ENCODE results near the gene DRD5. TPM values are rescaled to one million over a fixed set of nuclear protein-coding genes. Genes with fewer than 3 reads are reported as not detected.

DRD5 gene
- total and polyA plus RNA-seq, 10 of the 15 experiments (the other 5 are each of a cell fraction or from before 2014, with no cell fraction given) = not detected

GRCh38 chr4:9792381-9792780 is 10.9 kb downstream of the DRD5 start:
- Histone ChIP-seq H4K20me1 (ENCODE audit: control insufficient read depth, insufficient read depth) (no peaks in the 10 kb centered on the region), H3K79me2 (ENCODE audit: control insufficient read depth, insufficient read depth, low read length) (no peaks in the 10 kb centered on the region), H3K9ac (ENCODE audit: control insufficient read depth, insufficient read depth, low read length) (no peak overlapping the region), H3K27ac (ENCODE audit: control insufficient read depth, insufficient read depth) (no peak overlapping the region), H3K4me2 (ENCODE audit: control insufficient read depth, insufficient read depth) (no peak overlapping the region), H3K4me1 (ENCODE audit: control insufficient read depth, insufficient read depth, low read length) (no peaks in the 10 kb centered on the region), H3K36me3 (ENCODE audit: control insufficient read depth in 2 of 2, insufficient read depth in 2 of 2, low read length in 1 of 2) (no peaks in the 10 kb centered on the region), H3K27me3 (replicated peaks in 1 of 2; ENCODE audit: control insufficient read depth in 2 of 2, insufficient read depth in 2 of 2, low read length in 1 of 2) (no peaks in the 10 kb centered on the region), H3K9me3 (replicated peaks; ENCODE audit: control insufficient read depth, insufficient read depth, low read length) (no peaks in the 10 kb centered on the region), H3K4me3 (no peak overlapping the region), H2AFZ (ENCODE audit: control insufficient read depth, low read depth, low read length) (no peak overlapping the region)
- intact Hi-C loops (cut with micrococcal nuclease; ENCODE audit: unreplicated experiment) = no loop called here
- POLR2A ChIA-PET = no interaction called here
- FAIRE-seq = no peak
- no peak for ATAC-seq
- RAD21 ChIA-PET (ENCODE audit: unreplicated experiment) = no interaction called here
- no peak for DNase-seq (ENCODE audit: low read depth, low spot score)
- SMC1A ChIA-PET (ENCODE audit: uncharacterized antibody, unreplicated experiment) = interaction anchor here (1.6 kb wide), 1 partner anchor 223 kb away, joined by 3 read pairs; no protein-coding TSS in a partner anchor
- in situ Hi-C loops (cut with MboI) = no loop called here
- WGBS (ENCODE audit: insufficient coverage, insufficient replicate concordance, low lambda C conversion rate, missing lambda C conversion rate) = 8% methylated on average over 3 of the region's 3 CpGs
- BruUV-seq (replicated peaks) = no TSS peak
- CTCF ChIA-PET = no interaction called here
- TF ChIP-seq SREBF1 (IDR thresholded peaks at IDR 0.05; ENCODE audit: low read length) (no peak), KDM1A (IDR thresholded peaks at IDR 0.05; ENCODE audit: borderline replicate concordance) (no peak), SKIL (IDR thresholded peaks at IDR 0.05; ENCODE audit: low read depth, poor library complexity, severe bottlenecking) (no peak), CREB1 (IDR thresholded peaks at IDR 0.05; ENCODE audit: low read depth) (no peak), SRF (IDR thresholded peaks at IDR 0.05; ENCODE audit: low read depth in 2 of 2, low read length in 2 of 2) (no peak), PKNOX1 (IDR thresholded peaks at IDR 0.05) (no peak), JUNB (IDR thresholded peaks at IDR 0.05) (no peak)
- TF ChIP-seq, protein P1, sequence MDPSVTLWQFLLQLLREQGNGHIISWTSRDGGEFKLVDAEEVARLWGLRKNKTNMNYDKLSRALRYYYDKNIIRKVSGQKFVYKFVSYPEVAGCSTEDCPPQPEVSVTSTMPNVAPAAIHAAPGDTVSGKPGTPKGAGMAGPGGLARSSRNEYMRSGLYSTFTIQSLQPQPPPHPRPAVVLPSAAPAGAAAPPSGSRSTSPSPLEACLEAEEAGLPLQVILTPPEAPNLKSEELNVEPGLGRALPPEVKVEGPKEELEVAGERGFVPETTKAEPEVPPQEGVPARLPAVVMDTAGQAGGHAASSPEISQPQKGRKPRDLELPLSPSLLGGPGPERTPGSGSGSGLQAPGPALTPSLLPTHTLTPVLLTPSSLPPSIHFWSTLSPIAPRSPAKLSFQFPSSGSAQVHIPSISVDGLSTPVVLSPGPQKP (IDR thresholded peaks at IDR 0.05; ENCODE audit: low read depth, low read length) = no peak
- TF ChIP-seq, protein P2, sequence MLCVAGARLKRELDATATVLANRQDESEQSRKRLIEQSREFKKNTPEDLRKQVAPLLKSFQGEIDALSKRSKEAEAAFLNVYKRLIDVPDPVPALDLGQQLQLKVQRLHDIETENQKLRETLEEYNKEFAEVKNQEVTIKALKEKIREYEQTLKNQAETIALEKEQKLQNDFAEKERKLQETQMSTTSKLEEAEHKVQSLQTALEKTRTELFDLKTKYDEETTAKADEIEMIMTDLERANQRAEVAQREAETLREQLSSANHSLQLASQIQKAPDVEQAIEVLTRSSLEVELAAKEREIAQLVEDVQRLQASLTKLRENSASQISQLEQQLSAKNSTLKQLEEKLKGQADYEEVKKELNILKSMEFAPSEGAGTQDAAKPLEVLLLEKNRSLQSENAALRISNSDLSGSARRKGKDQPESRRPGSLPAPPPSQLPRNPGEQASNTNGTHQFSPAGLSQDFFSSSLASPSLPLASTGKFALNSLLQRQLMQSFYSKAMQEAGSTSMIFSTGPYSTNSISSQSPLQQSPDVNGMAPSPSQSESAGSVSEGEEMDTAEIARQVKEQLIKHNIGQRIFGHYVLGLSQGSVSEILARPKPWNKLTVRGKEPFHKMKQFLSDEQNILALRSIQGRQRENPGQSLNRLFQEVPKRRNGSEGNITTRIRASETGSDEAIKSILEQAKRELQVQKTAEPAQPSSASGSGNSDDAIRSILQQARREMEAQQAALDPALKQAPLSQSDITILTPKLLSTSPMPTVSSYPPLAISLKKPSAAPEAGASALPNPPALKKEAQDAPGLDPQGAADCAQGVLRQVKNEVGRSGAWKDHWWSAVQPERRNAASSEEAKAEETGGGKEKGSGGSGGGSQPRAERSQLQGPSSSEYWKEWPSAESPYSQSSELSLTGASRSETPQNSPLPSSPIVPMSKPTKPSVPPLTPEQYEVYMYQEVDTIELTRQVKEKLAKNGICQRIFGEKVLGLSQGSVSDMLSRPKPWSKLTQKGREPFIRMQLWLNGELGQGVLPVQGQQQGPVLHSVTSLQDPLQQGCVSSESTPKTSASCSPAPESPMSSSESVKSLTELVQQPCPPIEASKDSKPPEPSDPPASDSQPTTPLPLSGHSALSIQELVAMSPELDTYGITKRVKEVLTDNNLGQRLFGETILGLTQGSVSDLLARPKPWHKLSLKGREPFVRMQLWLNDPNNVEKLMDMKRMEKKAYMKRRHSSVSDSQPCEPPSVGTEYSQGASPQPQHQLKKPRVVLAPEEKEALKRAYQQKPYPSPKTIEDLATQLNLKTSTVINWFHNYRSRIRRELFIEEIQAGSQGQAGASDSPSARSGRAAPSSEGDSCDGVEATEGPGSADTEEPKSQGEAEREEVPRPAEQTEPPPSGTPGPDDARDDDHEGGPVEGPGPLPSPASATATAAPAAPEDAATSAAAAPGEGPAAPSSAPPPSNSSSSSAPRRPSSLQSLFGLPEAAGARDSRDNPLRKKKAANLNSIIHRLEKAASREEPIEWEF (IDR thresholded peaks at IDR 0.05; ENCODE audit: insufficient replicate concordance, low read depth, low read length) = no peak
- TF ChIP-seq, protein P3, sequence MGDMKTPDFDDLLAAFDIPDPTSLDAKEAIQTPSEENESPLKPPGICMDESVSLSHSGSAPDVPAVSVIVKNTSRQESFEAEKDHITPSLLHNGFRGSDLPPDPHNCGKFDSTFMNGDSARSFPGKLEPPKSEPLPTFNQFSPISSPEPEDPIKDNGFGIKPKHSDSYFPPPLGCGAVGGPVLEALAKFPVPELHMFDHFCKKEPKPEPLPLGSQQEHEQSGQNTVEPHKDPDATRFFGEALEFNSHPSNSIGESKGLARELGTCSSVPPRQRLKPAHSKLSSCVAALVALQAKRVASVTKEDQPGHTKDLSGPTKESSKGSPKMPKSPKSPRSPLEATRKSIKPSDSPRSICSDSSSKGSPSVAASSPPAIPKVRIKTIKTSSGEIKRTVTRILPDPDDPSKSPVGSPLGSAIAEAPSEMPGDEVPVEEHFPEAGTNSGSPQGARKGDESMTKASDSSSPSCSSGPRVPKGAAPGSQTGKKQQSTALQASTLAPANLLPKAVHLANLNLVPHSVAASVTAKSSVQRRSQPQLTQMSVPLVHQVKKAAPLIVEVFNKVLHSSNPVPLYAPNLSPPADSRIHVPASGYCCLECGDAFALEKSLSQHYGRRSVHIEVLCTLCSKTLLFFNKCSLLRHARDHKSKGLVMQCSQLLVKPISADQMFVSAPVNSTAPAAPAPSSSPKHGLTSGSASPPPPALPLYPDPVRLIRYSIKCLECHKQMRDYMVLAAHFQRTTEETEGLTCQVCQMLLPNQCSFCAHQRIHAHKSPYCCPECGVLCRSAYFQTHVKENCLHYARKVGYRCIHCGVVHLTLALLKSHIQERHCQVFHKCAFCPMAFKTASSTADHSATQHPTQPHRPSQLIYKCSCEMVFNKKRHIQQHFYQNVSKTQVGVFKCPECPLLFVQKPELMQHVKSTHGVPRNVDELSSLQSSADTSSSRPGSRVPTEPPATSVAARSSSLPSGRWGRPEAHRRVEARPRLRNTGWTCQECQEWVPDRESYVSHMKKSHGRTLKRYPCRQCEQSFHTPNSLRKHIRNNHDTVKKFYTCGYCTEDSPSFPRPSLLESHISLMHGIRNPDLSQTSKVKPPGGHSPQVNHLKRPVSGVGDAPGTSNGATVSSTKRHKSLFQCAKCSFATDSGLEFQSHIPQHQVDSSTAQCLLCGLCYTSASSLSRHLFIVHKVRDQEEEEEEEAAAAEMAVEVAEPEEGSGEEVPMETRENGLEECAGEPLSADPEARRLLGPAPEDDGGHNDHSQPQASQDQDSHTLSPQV (IDR thresholded peaks at IDR 0.05) = no peak

Measured in GM12878 (cell line).